Prostate gland (tissue), 2 donors: ENCODE measurements around the gene CDH13.

ENCODE experiments used
- POLR2A ChIP-seq: fragments of 450-650 bp; IDR thresholded peaks from one replicate; pipeline ENCODE4 v1.6.1; 2016; ENCODE audit warnings: antibody characterized with exemption, mild to moderate bottlenecking
- POLR2AphosphoS5 ChIP-seq: sonication (generic); formaldehyde crosslinking; IDR thresholded peaks from one replicate; pipeline ENCODE4 v1.6.1; 2017; ENCODE audit warnings: antibody characterized with exemption
- TF ChIP-seq, protein P1 (sequence below), 4 experiments: fragments of 200-600 bp in 2 of 4; fragments of 450-650 bp in 2 of 4; sonication (generic) in 2 of 4; IDR thresholded peaks; 1 replicate in 3 of 4; 2 replicates in 1 of 4; pipeline ENCODE4 v1.5.1; 2016 to 2019; ENCODE audit warnings: antibody characterized with exemption in 4 of 4, mild to moderate bottlenecking in 2 of 4, moderate library complexity in 2 of 4

DNA sequence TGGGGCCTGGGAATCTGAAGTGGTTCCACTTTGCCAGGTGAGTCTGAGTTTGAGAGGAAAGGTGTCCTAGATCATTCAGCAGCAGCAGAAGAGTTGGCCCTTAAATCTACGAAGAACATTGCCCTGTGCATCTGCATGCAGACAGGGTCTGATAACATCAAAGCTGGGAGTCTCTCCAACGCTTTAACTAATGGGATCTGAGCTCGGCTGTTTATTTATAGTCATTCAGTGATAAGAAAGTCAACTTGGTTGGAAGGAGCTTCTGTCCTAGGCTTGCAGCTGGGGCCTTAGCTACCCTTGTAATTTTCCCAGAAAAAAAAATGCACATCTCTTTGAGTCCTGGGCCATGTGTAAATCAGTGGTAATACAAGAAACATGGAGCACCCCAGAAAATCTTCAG is 763.0 kb downstream of the CDH13 start:
- TF ChIP-seq, protein P1, sequence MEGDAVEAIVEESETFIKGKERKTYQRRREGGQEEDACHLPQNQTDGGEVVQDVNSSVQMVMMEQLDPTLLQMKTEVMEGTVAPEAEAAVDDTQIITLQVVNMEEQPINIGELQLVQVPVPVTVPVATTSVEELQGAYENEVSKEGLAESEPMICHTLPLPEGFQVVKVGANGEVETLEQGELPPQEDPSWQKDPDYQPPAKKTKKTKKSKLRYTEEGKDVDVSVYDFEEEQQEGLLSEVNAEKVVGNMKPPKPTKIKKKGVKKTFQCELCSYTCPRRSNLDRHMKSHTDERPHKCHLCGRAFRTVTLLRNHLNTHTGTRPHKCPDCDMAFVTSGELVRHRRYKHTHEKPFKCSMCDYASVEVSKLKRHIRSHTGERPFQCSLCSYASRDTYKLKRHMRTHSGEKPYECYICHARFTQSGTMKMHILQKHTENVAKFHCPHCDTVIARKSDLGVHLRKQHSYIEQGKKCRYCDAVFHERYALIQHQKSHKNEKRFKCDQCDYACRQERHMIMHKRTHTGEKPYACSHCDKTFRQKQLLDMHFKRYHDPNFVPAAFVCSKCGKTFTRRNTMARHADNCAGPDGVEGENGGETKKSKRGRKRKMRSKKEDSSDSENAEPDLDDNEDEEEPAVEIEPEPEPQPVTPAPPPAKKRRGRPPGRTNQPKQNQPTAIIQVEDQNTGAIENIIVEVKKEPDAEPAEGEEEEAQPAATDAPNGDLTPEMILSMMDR (IDR thresholded peaks at IDR 0.05): no peak
- TF ChIP-seq POLR2AphosphoS5 (no peak), POLR2A (no peak)
